HEK293 (cell line): ENCODE measurements around the gene DOCK7.

Experiments used
- CTCF ChIA-PET: fragments of 350-600 bp; formaldehyde crosslinking; extraction: SDS; loops from one replicate; lab custom pipeline; 2021; ENCODE audit warnings: antibody characterized with exemption; lab: Yijun Ruan, JAX
- POLR2A ChIA-PET: fragments of 300-600 bp; formaldehyde crosslinking; extraction: SDS; loops from one replicate; lab custom pipeline; 2020; ENCODE audit warnings: antibody characterized with exemption, inconsistent platforms; lab: Yijun Ruan, JAX
- H3K27ac ChIP-seq: fragments of 200-500 bp; sonication (Bioruptor generic); 2 replicates; pipeline ENCODE4 v1.5.1; 2014; ENCODE audit warnings: low read depth, low read length, control low read depth, inconsistent platforms; ENCODE audit errors: extremely low read depth
- H3K36me3 ChIP-seq, 2 experiments: fragments of 200-500 bp in 1 of 2; sonication (Bioruptor generic) in 1 of 2; 1 replicate in 1 of 2; 2 replicates in 1 of 2; pipeline ENCODE4 v1.5.1; 2014 to 2017; ENCODE audit warnings: inconsistent platforms in 2 of 2, low read length in 2 of 2; ENCODE audit not compliant: control insufficient read depth in 2 of 2, insufficient read depth in 1 of 2
- H3K4me1 ChIP-seq: fragments of 200-500 bp; sonication (Bioruptor generic); 2 replicates; pipeline ENCODE4 v1.5.1; 2014; ENCODE audit warnings: mild to moderate bottlenecking, low read length, inconsistent platforms; ENCODE audit not compliant: control insufficient read depth, insufficient read depth
- H3K4me3 ChIP-seq: 2 replicates; pipeline ENCODE4 v1.5.1; 2011; ENCODE audit warnings: low read depth, mild to moderate bottlenecking, control low read depth, low read length, moderate library complexity
- H3K9me3 ChIP-seq: fragments of 200-500 bp; sonication (Bioruptor generic); 2 replicates; pipeline ENCODE4 v1.5.1; 2014; ENCODE audit warnings: low read depth, low read length, inconsistent platforms; ENCODE audit not compliant: control insufficient read depth, insufficient read depth
- EGR2 ChIP-seq: fragments of 450-650 bp; formaldehyde crosslinking; IDR thresholded peaks from 2 replicates; pipeline ENCODE4 v1.5.1; 2016; ENCODE audit warnings: low read depth, missing biosample characterization, missing genetic modification characterization
- KLF9 ChIP-seq: fragments of 450-650 bp; formaldehyde crosslinking; IDR thresholded peaks from 2 replicates; pipeline ENCODE4 v1.5.1; 2016; ENCODE audit warnings: missing biosample characterization, missing genetic modification characterization, low read depth
- MEIS1 ChIP-seq: sonication (generic); formaldehyde crosslinking; IDR thresholded peaks from 2 replicates; pipeline ENCODE4 v1.8.1; 2022; ENCODE audit warnings: missing genetic modification reagents, mild to moderate bottlenecking, borderline replicate concordance
- MZF1 ChIP-seq: fragments of 450-650 bp; formaldehyde crosslinking; IDR thresholded peaks from 2 replicates; pipeline ENCODE4 v1.5.1; 2017; ENCODE audit warnings: missing biosample characterization, missing genetic modification characterization, borderline replicate concordance
- OVOL3 ChIP-seq: fragments of 450-650 bp; formaldehyde crosslinking; IDR thresholded peaks from 2 replicates; pipeline ENCODE4 v1.5.1; 2016; ENCODE audit warnings: missing biosample characterization, missing genetic modification characterization
- ZFP37 ChIP-seq: fragments of 450-650 bp; formaldehyde crosslinking; IDR thresholded peaks from 2 replicates; pipeline ENCODE4 v1.5.1; 2016; ENCODE audit warnings: missing biosample characterization, missing genetic modification characterization
- ZFP41 ChIP-seq: fragments of 450-650 bp; formaldehyde crosslinking; IDR thresholded peaks from 2 replicates; pipeline ENCODE4 v1.5.1; 2016; ENCODE audit warnings: missing biosample characterization, missing genetic modification characterization, borderline replicate concordance
- ZNF112 ChIP-seq: fragments of 450-650 bp; formaldehyde crosslinking; IDR thresholded peaks from 2 replicates; pipeline ENCODE4 v1.5.0; 2017; ENCODE audit warnings: missing biosample characterization, missing genetic modification characterization
- ZNF19 ChIP-seq: fragments of 450-650 bp; formaldehyde crosslinking; IDR thresholded peaks from 2 replicates; pipeline ENCODE4; 2016; ENCODE audit warnings: missing biosample characterization, missing genetic modification characterization, low read depth
- ZNF211 ChIP-seq: fragments of 450-650 bp; formaldehyde crosslinking; IDR thresholded peaks from 2 replicates; pipeline ENCODE4 v1.5.1; 2016; ENCODE audit warnings: low read depth, missing biosample characterization, missing genetic modification characterization
- ZNF221 ChIP-seq: fragments of 450-650 bp; formaldehyde crosslinking; IDR thresholded peaks from 2 replicates; pipeline ENCODE4 v1.5.1; 2017; ENCODE audit warnings: missing biosample characterization, missing genetic modification characterization, borderline replicate concordance
- ZNF426 ChIP-seq: fragments of 450-650 bp; formaldehyde crosslinking; IDR thresholded peaks from 2 replicates; pipeline ENCODE4 v1.5.1; 2017; ENCODE audit warnings: missing biosample characterization, missing genetic modification characterization, mild to moderate bottlenecking, inconsistent platforms, moderate library complexity
- ZNF571 ChIP-seq: fragments of 450-650 bp; formaldehyde crosslinking; IDR thresholded peaks from 2 replicates; pipeline ENCODE4 v1.5.0; 2017; ENCODE audit warnings: missing biosample characterization, missing genetic modification characterization
- ZNF837 ChIP-seq: fragments of 450-650 bp; formaldehyde crosslinking; IDR thresholded peaks from 2 replicates; pipeline ENCODE4 v1.5.1; 2016; ENCODE audit warnings: missing biosample characterization, missing genetic modification characterization
- TF ChIP-seq, protein P1 (sequence below): IDR thresholded peaks from 2 replicates; pipeline ENCODE4 v1.6.1; 2011; ENCODE audit warnings: mild to moderate bottlenecking, low read depth, low read length, borderline replicate concordance
- TF ChIP-seq, protein P2 (sequence below): fragments of 450-650 bp; formaldehyde crosslinking; IDR thresholded peaks from 2 replicates; pipeline ENCODE4 v1.5.1; 2016; ENCODE audit warnings: missing biosample characterization, missing genetic modification characterization, low read depth
- TF ChIP-seq, protein P3 (sequence below): fragments of 450-650 bp; formaldehyde crosslinking; IDR thresholded peaks from 2 replicates; pipeline ENCODE4 v1.5.1; 2017; ENCODE audit warnings: missing biosample characterization, missing genetic modification characterization

Gene DOCK7

DNA sequence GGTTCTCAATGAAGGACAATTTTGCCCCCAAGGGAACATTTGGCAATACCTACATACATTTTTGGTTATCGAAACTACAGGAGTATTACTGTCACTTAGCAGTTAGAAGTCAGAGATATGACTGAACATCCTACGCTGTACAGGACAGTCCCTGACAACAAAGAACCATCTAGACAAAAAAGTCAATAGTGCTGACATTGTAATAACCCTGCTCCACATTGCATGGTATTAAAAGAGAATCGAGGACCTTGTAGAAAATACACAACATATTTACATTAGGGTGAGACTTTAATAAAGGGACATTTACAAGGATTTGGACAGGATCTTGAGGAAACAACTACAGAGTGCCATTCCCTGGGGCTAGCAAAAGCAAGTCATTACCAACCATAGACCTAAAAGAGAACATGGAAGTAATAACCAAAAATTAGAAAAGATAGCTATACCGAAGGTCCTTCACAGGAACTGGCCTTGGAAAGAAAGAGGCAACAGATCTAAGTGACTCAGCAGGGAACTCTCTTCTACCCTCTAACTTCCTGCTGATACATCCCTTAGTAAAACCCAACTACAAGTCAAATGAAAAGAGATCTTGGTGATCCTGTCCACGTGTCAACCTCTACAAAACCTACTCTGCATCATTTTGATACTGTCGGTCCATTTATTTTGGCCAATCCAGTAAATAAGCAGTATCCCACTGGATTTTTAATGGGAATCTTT, 50.6 kb downstream of the DOCK7 start:
- no peak overlapping the region for H3K4me3 ChIP-seq
- peaks cover 10 to 25% of the 10 kb centered on the region in 2 experiments for H3K36me3 ChIP-seq
- ChIA-PET POLR2A (no interaction called here), CTCF (no interaction called here)
- H3K4me1 ChIP-seq, result no peaks in the 10 kb centered on the region
- no peak for TF ChIP-seq ZNF112 (tag by site-specific recombination)
- H3K27ac ChIP-seq, result no peak overlapping the region
- H3K9me3 ChIP-seq, result no peaks in the 10 kb centered on the region

DNA sequence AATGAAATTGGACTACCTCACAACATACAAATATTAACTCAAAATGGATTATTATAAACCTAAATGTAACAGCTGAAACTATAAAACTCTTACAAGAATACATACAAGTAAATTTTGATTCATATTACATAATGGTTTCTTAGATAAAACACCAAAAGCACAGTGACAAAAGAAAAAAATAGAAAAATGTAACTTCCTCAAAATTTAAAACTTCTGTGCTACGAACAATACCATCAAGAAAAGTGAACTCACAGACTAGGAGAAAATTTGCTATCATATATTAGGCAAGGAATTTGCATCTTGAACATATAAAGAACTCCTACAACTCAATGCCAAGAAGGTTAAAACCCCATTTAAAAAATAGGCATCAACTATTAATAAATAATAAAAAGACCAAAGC, 59.7 kb downstream of the DOCK7 start:
- H3K27ac ChIP-seq, result no peak overlapping the region
- CTCF ChIA-PET, result no interaction called here
- no peaks in the 10 kb centered on the region for H3K9me3 ChIP-seq
- TF ChIP-seq MEIS1 (CRISPR knock-in tag) (no peak), ZNF221 (tag by site-specific recombination) (no peak), MZF1 (no peak), ZNF837 (tag by site-specific recombination) (no peak)
- TF ChIP-seq, protein P1, sequence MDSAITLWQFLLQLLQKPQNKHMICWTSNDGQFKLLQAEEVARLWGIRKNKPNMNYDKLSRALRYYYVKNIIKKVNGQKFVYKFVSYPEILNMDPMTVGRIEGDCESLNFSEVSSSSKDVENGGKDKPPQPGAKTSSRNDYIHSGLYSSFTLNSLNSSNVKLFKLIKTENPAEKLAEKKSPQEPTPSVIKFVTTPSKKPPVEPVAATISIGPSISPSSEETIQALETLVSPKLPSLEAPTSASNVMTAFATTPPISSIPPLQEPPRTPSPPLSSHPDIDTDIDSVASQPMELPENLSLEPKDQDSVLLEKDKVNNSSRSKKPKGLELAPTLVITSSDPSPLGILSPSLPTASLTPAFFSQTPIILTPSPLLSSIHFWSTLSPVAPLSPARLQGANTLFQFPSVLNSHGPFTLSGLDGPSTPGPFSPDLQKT, result no peak
- TF ChIP-seq, protein P2, sequence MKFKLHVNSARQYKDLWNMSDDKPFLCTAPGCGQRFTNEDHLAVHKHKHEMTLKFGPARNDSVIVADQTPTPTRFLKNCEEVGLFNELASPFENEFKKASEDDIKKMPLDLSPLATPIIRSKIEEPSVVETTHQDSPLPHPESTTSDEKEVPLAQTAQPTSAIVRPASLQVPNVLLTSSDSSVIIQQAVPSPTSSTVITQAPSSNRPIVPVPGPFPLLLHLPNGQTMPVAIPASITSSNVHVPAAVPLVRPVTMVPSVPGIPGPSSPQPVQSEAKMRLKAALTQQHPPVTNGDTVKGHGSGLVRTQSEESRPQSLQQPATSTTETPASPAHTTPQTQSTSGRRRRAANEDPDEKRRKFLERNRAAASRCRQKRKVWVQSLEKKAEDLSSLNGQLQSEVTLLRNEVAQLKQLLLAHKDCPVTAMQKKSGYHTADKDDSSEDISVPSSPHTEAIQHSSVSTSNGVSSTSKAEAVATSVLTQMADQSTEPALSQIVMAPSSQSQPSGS (tag by site-specific recombination), result no peak
- TF ChIP-seq, all 188 proteins: peak for 0
- H3K36me3 ChIP-seq, result peaks cover 9 to 36% of the 10 kb centered on the region in 2 experiments
- H3K4me1 ChIP-seq, result no peaks in the 10 kb centered on the region
- H3K4me3 ChIP-seq, result no peak overlapping the region
- POLR2A ChIA-PET, result no interaction called here

DNA sequence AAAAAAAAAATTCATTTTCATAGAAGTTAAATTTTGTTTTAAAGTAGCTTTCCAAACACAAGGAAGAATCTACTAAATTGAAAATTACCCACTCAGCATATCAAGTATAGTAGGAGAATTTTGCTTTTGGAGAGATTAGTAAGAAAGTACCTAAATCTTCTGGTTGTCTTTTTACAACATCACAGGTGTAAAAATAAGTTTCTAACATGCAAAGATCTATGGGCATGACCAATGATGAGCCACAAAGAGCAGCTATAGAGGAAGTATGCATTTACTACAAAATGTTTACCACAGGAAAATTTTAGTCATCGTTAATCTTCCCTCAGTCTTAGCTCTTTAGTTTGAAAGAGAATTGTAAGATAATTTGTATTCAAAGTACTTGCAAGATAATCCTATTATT, 62.8 kb downstream of the DOCK7 start:
- peaks cover 0 to 13% of the 10 kb centered on the region in 2 experiments; a peak in 1 of 3 replicates for H3K36me3 ChIP-seq
- TF ChIP-seq EGR2 (tag by site-specific recombination), result no peak
- no peak for TF ChIP-seq ZNF571 (tag by site-specific recombination)
- no peak for TF ChIP-seq ZFP37 (tag by site-specific recombination)
- no peak for TF ChIP-seq KLF9 (tag by site-specific recombination)
- TF ChIP-seq ZFP41 (tag by site-specific recombination), result no peak
- TF ChIP-seq OVOL3 (tag by site-specific recombination), result no peak
- TF ChIP-seq ZNF19 (tag by site-specific recombination), result no peak
- no peak for TF ChIP-seq ZNF211
- TF ChIP-seq ZNF426, result no peak
- TF ChIP-seq, protein P3, sequence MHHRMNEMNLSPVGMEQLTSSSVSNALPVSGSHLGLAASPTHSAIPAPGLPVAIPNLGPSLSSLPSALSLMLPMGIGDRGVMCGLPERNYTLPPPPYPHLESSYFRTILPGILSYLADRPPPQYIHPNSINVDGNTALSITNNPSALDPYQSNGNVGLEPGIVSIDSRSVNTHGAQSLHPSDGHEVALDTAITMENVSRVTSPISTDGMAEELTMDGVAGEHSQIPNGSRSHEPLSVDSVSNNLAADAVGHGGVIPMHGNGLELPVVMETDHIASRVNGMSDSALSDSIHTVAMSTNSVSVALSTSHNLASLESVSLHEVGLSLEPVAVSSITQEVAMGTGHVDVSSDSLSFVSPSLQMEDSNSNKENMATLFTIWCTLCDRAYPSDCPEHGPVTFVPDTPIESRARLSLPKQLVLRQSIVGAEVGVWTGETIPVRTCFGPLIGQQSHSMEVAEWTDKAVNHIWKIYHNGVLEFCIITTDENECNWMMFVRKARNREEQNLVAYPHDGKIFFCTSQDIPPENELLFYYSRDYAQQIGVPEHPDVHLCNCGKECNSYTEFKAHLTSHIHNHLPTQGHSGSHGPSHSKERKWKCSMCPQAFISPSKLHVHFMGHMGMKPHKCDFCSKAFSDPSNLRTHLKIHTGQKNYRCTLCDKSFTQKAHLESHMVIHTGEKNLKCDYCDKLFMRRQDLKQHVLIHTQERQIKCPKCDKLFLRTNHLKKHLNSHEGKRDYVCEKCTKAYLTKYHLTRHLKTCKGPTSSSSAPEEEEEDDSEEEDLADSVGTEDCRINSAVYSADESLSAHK (tag by site-specific recombination), result no peak
- TF ChIP-seq, all 188 proteins: peak for 0
- Histone ChIP-seq H3K4me1 (no peaks in the 10 kb centered on the region), H3K27ac (no peak overlapping the region), H3K9me3 (no peaks in the 10 kb centered on the region), H3K4me3 (no peak overlapping the region)
- POLR2A ChIA-PET, result no interaction called here
- CTCF ChIA-PET, result interaction anchor here (0.6 kb wide), 1 partner anchor 114 kb away, joined by 3 read pairs; no protein-coding TSS in a partner anchor
